Thymus (tissue), 11 donors: ENCODE results near the gene STIM1. TPM values are rescaled to one million over a fixed set of nuclear protein-coding genes. Genes with fewer than 3 reads are reported as not detected.

ENCODE experiments used
- DNase-seq, 9 donors: peaks; one replicate each; pipeline ENCODE4 v3.0.0-alpha.2; 2013; ENCODE audit warnings: low spot score in 9 of 9, low read depth in 6 of 9, missing footprints in 1 of 9
- H3K27ac ChIP-seq, 2 donors: one replicate each; pipeline ENCODE4 v1.5.1; 2013; ENCODE audit warnings: control low read depth in 1 of 2, low read depth in 1 of 2, low read length in 1 of 2, mild to moderate bottlenecking in 1 of 2, moderate library complexity in 1 of 2
- H3K27me3 ChIP-seq, 2 donors: one replicate each; pipeline ENCODE4 v1.5.1; 2013; ENCODE audit warnings: low read length in 1 of 2; ENCODE audit not compliant: control insufficient read depth in 2 of 2, insufficient read depth in 1 of 2
- H3K36me3 ChIP-seq, 2 donors: one replicate each; pipeline ENCODE4 v1.5.1; 2013; ENCODE audit warnings: low read length in 1 of 2, mild to moderate bottlenecking in 1 of 2, moderate library complexity in 1 of 2; ENCODE audit not compliant: control insufficient read depth in 2 of 2, insufficient read depth in 2 of 2
- H3K4me1 ChIP-seq, 2 donors: one replicate each; pipeline ENCODE4 v1.5.1; 2013; ENCODE audit warnings: low read length in 2 of 2; ENCODE audit not compliant: control insufficient read depth in 2 of 2, insufficient read depth in 2 of 2
- H3K4me3 ChIP-seq, 2 donors: one replicate each; pipeline ENCODE4 v1.5.1; 2013; ENCODE audit warnings: low read length in 2 of 2, control low read depth in 1 of 2, mild to moderate bottlenecking in 1 of 2
- H3K9me3 ChIP-seq, 2 donors: one replicate each; pipeline ENCODE4 v1.5.1; 2013; ENCODE audit warnings: low read length in 1 of 2, mild to moderate bottlenecking in 1 of 2; ENCODE audit not compliant: control insufficient read depth in 2 of 2, insufficient read depth in 1 of 2
- WGBS: extraction: QIAGEN DNeasy Blood & Tissue Kit; methylation state at CpG from one replicate; pipeline ENCODE4 v1.1.7; 2013; 5-methylcytosine and 5-hydroxymethylcytosine counted together
- polyA plus RNA-seq: library from polyadenylated mRNA; stranded (reverse); fragments of 200-250 nt; gene quantifications from one replicate; pipeline ENCODE4 v1.2.3, GENCODE V29; 2013
- total RNA-seq: library from RNA; stranded (reverse); fragments of 120-200 nt; gene quantifications from one replicate; pipeline ENCODE4 v1.2.4, GENCODE V29; 2013
- donor health status: healthy.

STIM1 gene
- total and polyA plus RNA-seq, 2 donors = 30.8 to 33.0 TPM

GRCh38 chr11:3867209-3868091, 12.0 kb downstream of the STIM1 start:
- Histone ChIP-seq H3K36me3 (peaks cover 0 to 3% of the 10 kb centered on the region in 2 donors), H3K27me3 (no peaks in the 10 kb centered on the region), H3K4me1 (peaks cover 36 to 60% of the 10 kb centered on the region in 2 donors), H3K27ac (peak overlapping the region; percentile 68 to 70), H3K4me3 (no peak overlapping the region), H3K9me3 (no peaks in the 10 kb centered on the region)
- DNase-seq = peak in 1 of 9 donors; percentile 47
- WGBS = 70% methylated on average over 6 of the region's 6 CpGs

- WGBS = 98% methylated on average over 2 of the region's 2 CpGs
These were observed 18.4 kb downstream of the STIM1 start for GRCh38 chr11:3873712-3874349.

GRCh38 chr11:3876613-3877012, 21.1 kb downstream of the STIM1 start:
- Histone ChIP-seq H3K4me1 (peaks cover 11 to 26% of the 10 kb centered on the region in 2 donors), H3K27ac (peak overlapping the region in 1 of 2 donors; percentile 0), H3K9me3 (no peaks in the 10 kb centered on the region), H3K4me3 (no peak overlapping the region), H3K36me3 (peaks cover 7 to 8% of the 10 kb centered on the region in 2 donors), H3K27me3 (no peaks in the 10 kb centered on the region)
- no peak for DNase-seq
- 96% methylated on average over 3 of the region's 3 CpGs for WGBS

More at GRCh38 chr11:3873712-3874349, 18.4 kb downstream of the STIM1 start:
- H3K27me3 ChIP-seq = no peaks in the 10 kb centered on the region
- peaks cover 7 to 8% of the 10 kb centered on the region in 2 donors for H3K36me3 ChIP-seq
- no peak for DNase-seq
- no peak overlapping the region for H3K27ac ChIP-seq
- H3K4me1 ChIP-seq = peaks cover 9 to 27% of the 10 kb centered on the region in 2 donors
- H3K4me3 ChIP-seq = no peak overlapping the region
- no peaks in the 10 kb centered on the region for H3K9me3 ChIP-seq

- Histone ChIP-seq H3K36me3 (peaks cover 4 to 8% of the 10 kb centered on the region in 2 donors), H3K4me1 (peaks cover 11 to 26% of the 10 kb centered on the region in 2 donors), H3K9me3 (no peaks in the 10 kb centered on the region), H3K4me3 (no peak overlapping the region), H3K27me3 (no peaks in the 10 kb centered on the region), H3K27ac (no peak overlapping the region)
- WGBS = 95% methylated on average over 8 of the region's 8 CpGs
- DNase-seq = no peak
These were observed 22.1 kb downstream of the STIM1 start for GRCh38 chr11:3877364-3878257.

- DNase-seq = no peak
- H3K27me3 ChIP-seq = no peaks in the 10 kb centered on the region
- no peak overlapping the region for H3K4me3 ChIP-seq
- peaks cover 11 to 26% of the 10 kb centered on the region in 2 donors for H3K4me1 ChIP-seq
- no peak overlapping the region for H3K27ac ChIP-seq
- peaks cover 4% of the 10 kb centered on the region in 2 donors for H3K36me3 ChIP-seq
- H3K9me3 ChIP-seq = no peaks in the 10 kb centered on the region
These were observed 22.8 kb downstream of the STIM1 start for GRCh38 chr11:3878258-3878584.

GRCh38 chr11:3879216-3879966, 23.9 kb downstream of the STIM1 start:
- no peaks in the 10 kb centered on the region for H3K9me3 ChIP-seq
- DNase-seq = no peak
- H3K27me3 ChIP-seq = no peaks in the 10 kb centered on the region
- no peak overlapping the region for H3K4me3 ChIP-seq
- H3K27ac ChIP-seq = no peak overlapping the region
- peaks cover 3 to 4% of the 10 kb centered on the region in 2 donors for H3K36me3 ChIP-seq
- peaks cover 11 to 23% of the 10 kb centered on the region in 2 donors for H3K4me1 ChIP-seq
- 58% methylated on average over 4 of the region's 4 CpGs for WGBS

- WGBS = 92% methylated on average over 2 of the region's 2 CpGs
- peaks cover 9 to 23% of the 10 kb centered on the region in 2 donors for H3K4me1 ChIP-seq
- peaks cover 3 to 4% of the 10 kb centered on the region in 2 donors for H3K36me3 ChIP-seq
- H3K27ac ChIP-seq = no peak overlapping the region
- no peaks in the 10 kb centered on the region for H3K9me3 ChIP-seq
- no peak for DNase-seq
- H3K4me3 ChIP-seq = no peak overlapping the region
- no peaks in the 10 kb centered on the region for H3K27me3 ChIP-seq
These were observed 24.6 kb downstream of the STIM1 start for GRCh38 chr11:3879967-3880542.

GRCh38 chr11:3880724-3881123, 25.3 kb downstream of the STIM1 start:
- Histone ChIP-seq H3K4me1 (peaks cover 9 to 23% of the 10 kb centered on the region in 2 donors), H3K27ac (no peak overlapping the region), H3K27me3 (no peaks in the 10 kb centered on the region), H3K9me3 (no peaks in the 10 kb centered on the region), H3K4me3 (no peak overlapping the region), H3K36me3 (peaks cover 3 to 4% of the 10 kb centered on the region in 2 donors)
- DNase-seq = no peak
- WGBS = 65% methylated on average over 3 of the region's 3 CpGs
